Measurements from ENCODE around the gene MALRD1.

GRCh38 chr10:19209319-19209718 is 160.7 kb downstream of the MALRD1 start:
- no peak for TF ChIP-seq TAF1 (IDR thresholded peaks at IDR 0.05; ENCODE audit: low read depth, low read length)
- TF ChIP-seq POLR2AphosphoS5 (IDR thresholded peaks at IDR 0.05; ENCODE audit: low read depth, low read length), result no peak
- no peak for TF ChIP-seq POLR2A (IDR thresholded peaks at IDR 0.05; ENCODE audit: low read depth, low read length)
- no peak for TF ChIP-seq SPI1 (IDR thresholded peaks at IDR 0.05; ENCODE audit: low read depth, low read length)

Measured in GM12891 (cell line).